Calu3 (cell line): Measurements from ENCODE around the gene LINGO1. TPM values are rescaled to one million over a fixed set of nuclear protein-coding genes. Genes with fewer than 3 reads are reported as not detected.

Source experiments
- BruUV-seq: library from RNA; stranded (reverse); fragments of 400-500 nt; replicated peaks from 2 replicates; lab custom pipeline; 2021; lab: Mats Ljungman, UMichigan
- CTCF ChIA-PET: fragments of 300-600 bp; sonication (Branson Sonifier 250); formaldehyde crosslinking; loops from one replicate; lab custom pipeline; 2022; ENCODE audit warnings: antibody characterized with exemption; lab: Charles Lee
- DNase-seq: peaks from one replicate; pipeline ENCODE4 v3.0.0; 2022
- H3K27ac Mint-ChIP-seq: one replicate; pipeline ENCODE4 v1.8.0; 2022; ENCODE audit warnings: mixed read lengths; ENCODE audit not compliant: unreplicated experiment
- H3K27me3 Mint-ChIP-seq: one replicate; pipeline ENCODE4 v1.8.0; 2022; ENCODE audit warnings: mixed read lengths; ENCODE audit not compliant: unreplicated experiment
- H3K36me3 Mint-ChIP-seq: one replicate; pipeline ENCODE4 v1.8.0; 2022; ENCODE audit warnings: mild to moderate bottlenecking, moderate library complexity, mixed read lengths; ENCODE audit not compliant: insufficient read depth, unreplicated experiment
- H3K4me1 Mint-ChIP-seq: one replicate; pipeline ENCODE4 v1.8.0; 2022; ENCODE audit warnings: mild to moderate bottlenecking, low read depth, mixed read lengths; ENCODE audit not compliant: unreplicated experiment
- H3K4me3 Mint-ChIP-seq: one replicate; pipeline ENCODE4 v1.8.0; 2022; ENCODE audit warnings: mild to moderate bottlenecking, low read depth, moderate library complexity, mixed read lengths; ENCODE audit not compliant: unreplicated experiment
- H3K9me3 Mint-ChIP-seq: one replicate; pipeline ENCODE4 v1.8.0; 2022; ENCODE audit warnings: low read depth, mixed read lengths; ENCODE audit not compliant: unreplicated experiment
- CTCF ChIP-seq: fragments of 200-600 bp; IDR thresholded peaks from one replicate; pipeline ENCODE4 v1.8.0; 2022; ENCODE audit warnings: antibody characterized with exemption; ENCODE audit not compliant: unreplicated experiment
- intact Hi-C: fragments of 100-400 bp; cut with micrococcal nuclease; formaldehyde crosslinking; loops from one replicate; pipeline ENCODE4 v1.10.0; 2022; ENCODE audit not compliant: unreplicated experiment
- total RNA-seq: library from RNA; stranded (reverse); gene quantifications from 2 replicates; pipeline ENCODE4 v1.2.3, GENCODE V29; 2022

Gene LINGO1
- total RNA-seq, 1 experiment from 2014 or later: not detected

- Mint-ChIP-seq H3K27ac (no peak overlapping the region), H3K4me1 (no peaks in the 10 kb centered on the region), H3K36me3 (no peaks in the 10 kb centered on the region), H3K9me3 (no peaks in the 10 kb centered on the region), H3K4me3 (no peak overlapping the region), H3K27me3 (peaks cover 28% of the 10 kb centered on the region)
- intact Hi-C loops: no loop called here
- no peak for TF ChIP-seq CTCF
- no TSS peak for BruUV-seq
- CTCF ChIA-PET: no interaction called here
- DNase-seq: no peak
Observed at GRCh38 chr15:77597804-77598453, 34.8 kb downstream of the LINGO1 start.

- H3K4me3 Mint-ChIP-seq: no peak overlapping the region
- CTCF ChIA-PET: interaction anchor here (0.6 kb wide), 2 partner anchors 90 to 571 kb away, joined by 5 to 9 read pairs; no protein-coding TSS in a partner anchor
- DNase-seq: no peak
- H3K9me3 Mint-ChIP-seq: no peaks in the 10 kb centered on the region
- no peak overlapping the region for H3K27ac Mint-ChIP-seq
- intact Hi-C loops: no loop called here
- H3K4me1 Mint-ChIP-seq: no peaks in the 10 kb centered on the region
- peaks cover 28% of the 10 kb centered on the region for H3K27me3 Mint-ChIP-seq
- no TSS peak for BruUV-seq
- no peak for TF ChIP-seq CTCF
- H3K36me3 Mint-ChIP-seq: no peaks in the 10 kb centered on the region
Observed at GRCh38 chr15:77596821-77597803, 35.6 kb downstream of the LINGO1 start.

- no peaks in the 10 kb centered on the region for H3K9me3 Mint-ChIP-seq
- no peak overlapping the region for H3K4me3 Mint-ChIP-seq
- no peak for TF ChIP-seq CTCF
- intact Hi-C loops: no loop called here
- CTCF ChIA-PET: no interaction called here
- H3K36me3 Mint-ChIP-seq: no peaks in the 10 kb centered on the region
- H3K4me1 Mint-ChIP-seq: no peaks in the 10 kb centered on the region
- H3K27ac Mint-ChIP-seq: no peak overlapping the region
- no peak for DNase-seq
- BruUV-seq: no TSS peak
- peaks cover 28% of the 10 kb centered on the region for H3K27me3 Mint-ChIP-seq
Observed at GRCh38 chr15:77595231-77595630, 37.5 kb downstream of the LINGO1 start.

GRCh38 chr15:77592758-77593157 lies 40.0 kb downstream of the LINGO1 start:
- H3K27me3 Mint-ChIP-seq: peaks cover 53% of the 10 kb centered on the region
- no peak for DNase-seq
- H3K4me3 Mint-ChIP-seq: no peak overlapping the region
- no TSS peak for BruUV-seq
- no peak for TF ChIP-seq CTCF
- H3K9me3 Mint-ChIP-seq: no peaks in the 10 kb centered on the region
- no peaks in the 10 kb centered on the region for H3K4me1 Mint-ChIP-seq
- H3K36me3 Mint-ChIP-seq: no peaks in the 10 kb centered on the region
- CTCF ChIA-PET: no interaction called here
- intact Hi-C loops: no loop called here
- H3K27ac Mint-ChIP-seq: no peak overlapping the region
